GM10266 (cell line): ENCODE data around the gene SLC25A10.

ENCODE experiments used
- DNase-seq: peaks from one replicate; pipeline ENCODE4 v3.0.0; 2012; ENCODE audit errors: extremely low spot score
- TF ChIP-seq, protein P1 (sequence below): IDR thresholded peaks from 2 replicates; pipeline ENCODE4 v1.5.1; 2012; ENCODE audit warnings: mild to moderate bottlenecking, low read depth; ENCODE audit not compliant: control insufficient read depth, insufficient read depth; ENCODE audit errors: missing control alignments

The SLC25A10 gene

DNA sequence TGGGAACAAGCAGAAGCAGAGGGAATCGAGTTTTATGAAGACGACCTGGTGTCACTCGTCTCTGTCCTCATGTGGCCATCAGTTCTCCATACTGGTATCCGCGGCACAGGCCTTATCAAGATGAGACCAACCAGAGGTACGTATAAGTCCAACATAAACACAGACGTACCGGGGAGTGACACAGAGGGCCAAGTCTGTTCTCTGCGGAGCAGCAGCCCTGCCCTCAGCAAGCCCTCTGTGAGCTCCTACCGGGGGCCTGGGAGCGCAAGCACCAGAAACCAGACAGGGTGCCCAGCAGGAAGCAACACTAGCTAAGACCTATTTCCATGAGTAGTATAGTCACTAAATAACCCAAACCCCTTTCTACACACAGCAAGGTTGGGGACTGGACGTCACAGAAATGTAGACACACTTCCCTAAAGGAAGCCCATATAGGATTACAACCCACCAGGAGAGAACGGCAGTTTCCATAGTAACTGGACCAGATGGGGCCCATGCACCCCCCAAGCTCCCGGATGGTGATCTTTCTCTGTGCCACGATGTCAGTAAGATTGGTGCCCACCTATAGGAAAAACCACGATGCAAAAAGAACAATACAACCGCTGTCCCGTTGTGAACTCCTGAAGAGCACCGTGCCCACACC is 29.4 kb upstream of the SLC25A10 start:
- TF ChIP-seq, protein P1, sequence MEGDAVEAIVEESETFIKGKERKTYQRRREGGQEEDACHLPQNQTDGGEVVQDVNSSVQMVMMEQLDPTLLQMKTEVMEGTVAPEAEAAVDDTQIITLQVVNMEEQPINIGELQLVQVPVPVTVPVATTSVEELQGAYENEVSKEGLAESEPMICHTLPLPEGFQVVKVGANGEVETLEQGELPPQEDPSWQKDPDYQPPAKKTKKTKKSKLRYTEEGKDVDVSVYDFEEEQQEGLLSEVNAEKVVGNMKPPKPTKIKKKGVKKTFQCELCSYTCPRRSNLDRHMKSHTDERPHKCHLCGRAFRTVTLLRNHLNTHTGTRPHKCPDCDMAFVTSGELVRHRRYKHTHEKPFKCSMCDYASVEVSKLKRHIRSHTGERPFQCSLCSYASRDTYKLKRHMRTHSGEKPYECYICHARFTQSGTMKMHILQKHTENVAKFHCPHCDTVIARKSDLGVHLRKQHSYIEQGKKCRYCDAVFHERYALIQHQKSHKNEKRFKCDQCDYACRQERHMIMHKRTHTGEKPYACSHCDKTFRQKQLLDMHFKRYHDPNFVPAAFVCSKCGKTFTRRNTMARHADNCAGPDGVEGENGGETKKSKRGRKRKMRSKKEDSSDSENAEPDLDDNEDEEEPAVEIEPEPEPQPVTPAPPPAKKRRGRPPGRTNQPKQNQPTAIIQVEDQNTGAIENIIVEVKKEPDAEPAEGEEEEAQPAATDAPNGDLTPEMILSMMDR = no peak
- DNase-seq = no peak

DNA sequence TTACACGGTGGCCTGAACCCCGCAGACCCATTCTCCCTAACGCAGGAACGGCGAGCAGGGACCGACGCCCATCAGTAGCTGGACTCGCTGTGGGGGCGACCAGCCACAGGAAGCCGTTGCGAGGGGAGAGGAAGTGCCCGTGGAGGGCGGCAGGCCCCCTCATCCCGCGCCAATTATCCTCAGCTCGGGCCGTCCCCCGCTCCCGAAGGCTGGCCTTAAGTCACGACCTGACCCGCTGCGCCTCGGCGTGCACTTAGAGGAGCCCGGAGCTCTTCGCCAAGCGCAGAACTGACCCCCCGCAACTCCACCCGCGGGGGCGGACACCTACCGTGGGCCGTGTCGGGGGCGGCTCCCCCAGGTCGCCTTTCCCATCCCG is 28.9 kb upstream of the SLC25A10 start:
- TF ChIP-seq, protein P1 = no peak
- DNase-seq = peak; percentile 40

DNA sequence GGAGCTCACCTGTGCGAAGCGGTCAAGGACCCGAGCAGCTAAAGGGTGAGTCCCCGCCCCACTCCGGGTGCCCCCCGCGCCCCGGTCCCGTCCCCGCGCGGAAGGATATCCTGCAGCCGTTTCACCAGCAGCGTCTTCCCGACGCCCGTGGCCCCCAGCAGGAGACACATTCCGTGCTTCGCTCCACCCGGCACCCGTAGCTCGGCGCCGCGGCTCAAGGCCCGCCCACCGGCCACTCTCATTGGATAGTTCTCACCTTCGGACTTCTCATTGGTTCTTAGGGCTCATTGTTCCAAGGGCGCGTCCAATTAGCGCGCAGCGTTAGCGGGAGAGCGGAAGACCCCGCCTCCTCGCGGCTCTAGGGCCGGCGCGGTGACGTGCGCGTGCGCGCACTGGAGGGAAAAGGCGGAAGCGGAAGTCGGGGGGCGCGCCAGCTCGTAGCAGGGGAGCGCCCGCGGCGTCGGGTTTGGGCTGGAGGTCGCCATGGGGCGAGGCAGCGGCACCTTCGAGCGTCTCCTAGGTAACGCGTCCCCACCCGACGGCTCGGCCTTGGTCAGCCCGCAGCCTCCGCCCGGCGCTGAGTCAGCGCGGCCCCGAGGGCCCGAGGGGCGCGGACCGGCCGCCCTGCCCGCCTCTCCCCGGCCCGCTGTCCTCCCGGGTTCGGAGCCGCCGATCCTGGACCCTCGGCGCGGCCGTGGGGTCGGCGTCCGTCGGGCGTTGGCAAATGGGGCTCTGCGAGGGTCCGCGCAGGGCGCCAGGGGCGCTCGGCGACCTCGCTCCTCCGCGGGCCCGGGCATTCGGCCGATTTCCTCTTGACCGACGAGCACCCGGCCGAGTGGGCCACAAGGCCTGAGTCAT is 28.3 kb upstream of the SLC25A10 start, which contains the start of the genes ARL16 and HGS:
Gene ARL16 (minus strand): TSS at position 214 of the 858 bp plus-strand sequence. CDS start 44 bp downstream, at position 170.
Gene HGS (plus strand): TSS at position 428 of the 858 bp plus-strand sequence. CDS start 56 bp downstream, at position 484.
- DNase-seq = peak; percentile 100
- TF ChIP-seq, protein P1 = no peak

DNA sequence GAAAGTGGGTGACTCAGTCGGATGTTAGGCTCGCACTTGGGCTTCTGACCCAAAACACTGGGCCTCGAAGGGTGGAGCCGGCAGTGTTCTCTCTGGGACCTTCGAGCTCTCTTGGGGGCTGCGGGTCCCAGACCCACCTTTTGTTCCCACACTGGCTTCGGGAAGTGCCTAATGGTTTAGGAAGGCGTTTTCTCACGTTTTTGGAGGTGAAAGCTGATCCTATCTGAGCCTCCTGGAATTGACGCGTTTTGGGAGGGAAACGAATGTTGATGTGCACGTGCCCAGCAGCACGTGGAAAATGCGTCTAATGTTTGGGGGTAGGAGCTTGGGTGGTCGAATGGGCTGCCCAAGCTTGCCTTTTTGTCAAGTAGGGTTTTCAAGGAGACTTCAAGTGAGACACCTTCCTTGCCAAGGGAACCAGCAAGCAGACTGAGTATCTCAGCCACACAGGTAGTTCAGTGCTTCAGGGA is 27.6 kb upstream of the SLC25A10 start:
- peak; percentile 40 for DNase-seq

DNA sequence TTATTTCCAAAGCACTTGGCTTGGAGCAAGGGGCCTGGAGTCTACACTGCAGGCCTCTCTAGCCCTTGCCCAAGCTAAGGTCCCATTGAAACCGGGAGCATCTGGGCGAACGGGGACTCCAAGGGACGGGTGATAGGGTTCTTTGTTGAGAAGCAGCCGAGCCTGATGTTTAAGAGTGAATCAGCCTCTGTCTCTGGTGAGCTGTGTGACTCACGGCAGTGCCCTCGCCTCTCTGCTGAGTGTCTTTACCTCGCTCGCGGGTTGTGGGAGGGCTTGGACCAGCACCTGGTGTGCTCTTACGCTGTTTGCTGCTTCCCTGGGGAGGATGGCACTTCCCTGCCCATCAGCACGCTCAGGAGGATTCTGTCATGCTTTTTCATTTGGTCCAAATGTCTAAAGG is 27.0 kb upstream of the SLC25A10 start:
- TF ChIP-seq, protein P1 = no peak
- peak; percentile 26 for DNase-seq

More for the DNA sequence above, 27.6 kb upstream of the SLC25A10 start:
- TF ChIP-seq, protein P1 = no peak

DNA sequence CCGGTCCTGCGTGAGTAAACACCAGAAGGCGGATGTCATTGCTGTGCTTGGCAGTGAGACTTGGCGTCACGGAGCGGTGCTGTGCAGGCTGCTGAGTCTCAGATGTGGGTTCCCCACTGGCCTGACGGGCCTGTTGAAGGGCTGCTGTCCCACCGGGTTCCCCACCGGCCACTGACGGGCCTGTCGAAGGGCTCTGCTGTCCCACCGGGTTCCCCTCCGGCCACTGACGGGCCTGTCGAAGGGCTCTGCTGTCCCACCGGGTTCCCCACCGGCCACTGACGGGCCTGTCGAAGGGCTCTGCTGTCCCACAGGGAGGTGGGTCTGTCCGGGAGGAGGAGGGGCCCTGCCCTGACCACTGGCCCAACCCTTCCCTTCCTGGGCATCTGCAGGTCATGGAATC is 25.5 kb upstream of the SLC25A10 start:
- TF ChIP-seq, protein P1 = no peak

More for the DNA sequence above, 25.5 kb upstream of the SLC25A10 start:
- no peak for DNase-seq
